Testis (tissue), 3 donors: Measurements from ENCODE around the gene FCN2. TPM values are rescaled to one million over a fixed set of nuclear protein-coding genes. Genes with fewer than 3 reads are reported as not detected.

Experiments
- DNase-seq: peaks from one replicate; pipeline ENCODE4 v3.0.0-alpha.2; 2019
- H3K27ac ChIP-seq, 2 donors: fragments of 200-600 bp; sonication (generic); one replicate each; pipeline ENCODE4 v1.5.1; 2019
- H3K27me3 ChIP-seq: fragments of 200-600 bp; sonication (generic); one replicate; pipeline ENCODE4 v1.5.1; 2019
- H3K36me3 ChIP-seq: fragments of 200-600 bp; sonication (generic); one replicate; pipeline ENCODE4 v1.5.1; 2017; ENCODE audit warnings: low read depth; ENCODE audit errors: missing control alignments
- H3K4me1 ChIP-seq: fragments of 200-600 bp; sonication (generic); one replicate; pipeline ENCODE4 v1.5.1; 2019
- H3K4me3 ChIP-seq, 2 donors: fragments of 200-600 bp; sonication (generic); one replicate each; pipeline ENCODE4 v1.5.1; 2017 to 2019
- H3K9me3 ChIP-seq: fragments of 200-600 bp; sonication (generic); one replicate; pipeline ENCODE4 v1.5.1; 2017
- CTCF ChIP-seq, 3 experiments: fragments of 450-650 bp in 2 of 3; fragments of 200-600 bp in 1 of 3; sonication (generic) in 1 of 3; IDR thresholded peaks; one replicate each; pipeline ENCODE4 v1.5.1; 2016 to 2019; ENCODE audit warnings: antibody characterized with exemption in 3 of 3, mild to moderate bottlenecking in 2 of 3, moderate library complexity in 1 of 3
- POLR2A ChIP-seq: fragments of 450-650 bp; IDR thresholded peaks from one replicate; pipeline ENCODE4 v1.6.1; 2017; ENCODE audit warnings: antibody characterized with exemption, mild to moderate bottlenecking, moderate library complexity
- WGBS, 2 donors: methylation state at CpG; one replicate each; pipeline ENCODE4 v1.1.5; 2018; 5-methylcytosine and 5-hydroxymethylcytosine counted together
- intact Hi-C: fragments of 100-400 bp; cut with DNase I; formaldehyde crosslinking; loops from one replicate; pipeline ENCODE4 v1.15.1; 2023; ENCODE audit warnings: low total_unique reads
- polyA plus RNA-seq: library from polyadenylated mRNA; stranded (reverse); fragments of 350-450 nt; fragmentation: Illumina TruSeq; extraction: RNeasy Lipid Tissue Mini Kit (QIAGEN cat#74804); gene quantifications from one replicate; pipeline ENCODE4 v1.2.3, GENCODE V29; 2014; ENCODE audit warnings: low read depth, low replicate concordance; ENCODE audit not compliant: insufficient read depth
- total RNA-seq, 2 donors: library from RNA; depleted of rRNA; stranded (reverse); fragments of >200 nt; gene quantifications; one replicate each; pipeline ENCODE4 v1.2.3, GENCODE V29; 2016

The FCN2 gene
- total and polyA plus RNA-seq, 3 donors from 2014 or later, result 0.43 TPM; not detected in 2

- no peak for DNase-seq
- Histone ChIP-seq H3K36me3 (no peaks in the 10 kb centered on the region), H3K9me3 (no peaks in the 10 kb centered on the region), H3K27ac (no peak overlapping the region), H3K4me3 (no peak overlapping the region), H3K4me1 (peaks cover 3% of the 10 kb centered on the region), H3K27me3 (no peaks in the 10 kb centered on the region)
- intact Hi-C loops, result no loop called here
- TF ChIP-seq CTCF (IDR thresholded peaks at IDR 0.05), result no peak
- no peak for TF ChIP-seq POLR2A
- WGBS, 2 donors, result 83 to 89% methylated on average over 12 of the region's 12 CpGs
Measured at GRCh38 chr9:134840511-134840910, 40.1 kb upstream of the FCN2 start.

DNA sequence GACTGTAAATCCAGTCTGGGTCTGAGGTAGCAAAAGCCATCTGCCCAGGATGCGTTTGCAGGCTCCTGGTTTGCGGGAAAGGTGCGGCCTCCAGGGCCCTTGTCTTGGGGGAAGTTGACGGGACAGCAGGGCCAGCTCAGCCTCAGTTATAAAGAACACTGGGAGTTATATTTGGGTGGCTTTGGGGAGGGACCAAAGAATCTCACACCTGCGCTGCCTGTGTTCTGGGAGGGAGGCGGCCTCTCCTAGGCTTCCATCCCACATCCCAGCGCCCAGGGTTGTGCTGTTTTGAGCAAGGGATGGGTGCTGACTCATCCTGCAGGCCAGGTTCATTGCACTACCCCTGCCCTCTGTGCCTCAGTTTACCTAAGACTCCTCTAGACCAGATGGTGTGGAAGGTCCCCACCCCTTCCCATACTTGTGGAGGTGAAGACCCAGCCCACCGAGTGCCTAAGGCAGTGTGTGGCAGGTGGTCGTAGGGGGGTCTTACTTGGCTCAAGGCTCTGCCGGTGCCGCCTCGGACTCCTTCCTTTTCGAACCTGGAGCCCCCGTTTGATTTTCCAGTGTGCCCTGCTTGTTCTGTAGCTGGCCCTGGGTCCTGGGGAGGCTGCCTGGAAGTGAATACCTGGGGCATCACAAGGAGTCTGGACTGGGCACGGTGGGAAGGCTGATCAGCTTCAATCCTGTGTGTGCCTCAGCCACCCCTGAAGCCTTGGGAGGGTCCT lies 39.3 kb upstream of the FCN2 start:
- 94% methylated on average over 13 to 15 of the region's 15 CpGs for WGBS, 2 donors
- H3K36me3 ChIP-seq, result no peaks in the 10 kb centered on the region
- H3K27ac ChIP-seq, result no peak overlapping the region
- no peak for DNase-seq
- no peak for TF ChIP-seq POLR2A
- TF ChIP-seq CTCF (IDR thresholded peaks at IDR 0.05), result no peak
- H3K9me3 ChIP-seq, result no peaks in the 10 kb centered on the region
- H3K27me3 ChIP-seq, result no peaks in the 10 kb centered on the region
- intact Hi-C loops, result no loop called here
- H3K4me1 ChIP-seq, result no peaks in the 10 kb centered on the region
- H3K4me3 ChIP-seq, result no peak overlapping the region

DNA sequence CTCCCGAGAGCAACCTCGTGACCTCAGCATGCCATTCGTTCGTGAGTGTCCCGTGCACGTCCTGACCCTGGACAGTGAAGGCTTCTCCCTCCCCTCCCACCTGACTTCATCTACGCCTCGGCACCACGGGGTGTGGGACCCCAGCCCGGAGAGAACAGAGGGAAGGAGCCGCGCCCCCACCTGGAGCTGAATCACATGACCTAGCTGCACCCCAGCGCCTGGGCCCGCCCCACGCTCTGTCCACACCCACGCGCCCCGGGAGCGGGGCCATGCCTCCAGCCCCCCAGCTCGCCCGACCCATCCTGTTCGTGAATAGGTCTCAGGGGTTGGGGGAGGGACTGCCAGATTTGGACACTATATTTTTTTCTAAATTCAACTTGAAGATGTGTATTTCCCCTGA lies 38.3 kb upstream of the FCN2 start:
- intact Hi-C loops, result no loop called here
- no peaks in the 10 kb centered on the region for H3K4me1 ChIP-seq
- H3K4me3 ChIP-seq, result no peak overlapping the region
- no peak overlapping the region for H3K27ac ChIP-seq
- H3K27me3 ChIP-seq, result no peaks in the 10 kb centered on the region
- H3K9me3 ChIP-seq, result no peaks in the 10 kb centered on the region
- no peaks in the 10 kb centered on the region for H3K36me3 ChIP-seq
- no peak for DNase-seq
- TF ChIP-seq POLR2A (no peak), CTCF (IDR thresholded peaks at IDR 0.05) (no peak)
- WGBS, 2 donors, result 81 to 82% methylated on average over 10 to 22 of the region's 22 CpGs

GRCh38 chr9:134843740-134844139 lies 36.9 kb upstream of the FCN2 start:
- intact Hi-C loops, result no loop called here
- TF ChIP-seq POLR2A (no peak), CTCF (IDR thresholded peaks at IDR 0.05) (no peak)
- no peak for DNase-seq

DNA sequence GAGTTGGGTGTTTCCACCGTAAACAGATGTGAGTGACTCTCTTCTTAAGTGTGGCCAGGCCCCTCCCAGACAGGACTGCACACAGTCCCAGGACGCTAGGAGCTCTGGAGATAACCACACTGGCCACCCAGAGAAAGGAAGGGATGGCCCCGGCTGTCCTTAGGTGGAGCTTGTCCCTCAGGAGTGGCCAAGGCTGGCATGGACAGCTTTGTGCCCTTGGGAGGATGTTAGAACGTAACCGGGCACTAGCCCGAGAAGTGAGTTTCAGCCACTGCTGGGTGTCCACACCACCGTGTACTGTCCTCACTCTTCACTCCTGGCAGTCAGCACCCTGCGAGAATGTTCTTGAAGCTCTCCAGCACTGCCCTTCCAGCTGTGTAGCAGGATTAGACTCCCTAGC lies 35.8 kb upstream of the FCN2 start:
- 60 to 63% methylated on average over 4 to 8 of the region's 8 CpGs for WGBS, 2 donors
- no peak for DNase-seq
- intact Hi-C loops, result no loop called here

More at GRCh38 chr9:134843740-134844139, 36.9 kb upstream of the FCN2 start:
- Histone ChIP-seq H3K9me3 (no peaks in the 10 kb centered on the region), H3K27me3 (no peaks in the 10 kb centered on the region), H3K36me3 (no peaks in the 10 kb centered on the region), H3K4me3 (no peak overlapping the region), H3K4me1 (no peaks in the 10 kb centered on the region), H3K27ac (no peak overlapping the region)
- 88 to 94% methylated on average over 12 to 18 of the region's 18 CpGs for WGBS, 2 donors

More for the DNA sequence above, 35.8 kb upstream of the FCN2 start:
- Histone ChIP-seq H3K4me3 (no peak overlapping the region), H3K27me3 (no peaks in the 10 kb centered on the region), H3K4me1 (no peaks in the 10 kb centered on the region), H3K36me3 (no peaks in the 10 kb centered on the region), H3K9me3 (no peaks in the 10 kb centered on the region), H3K27ac (no peak overlapping the region)
- no peak for TF ChIP-seq CTCF (IDR thresholded peaks at IDR 0.05)
- no peak for TF ChIP-seq POLR2A
